GM21619 (cell line): ENCODE measurements around the gene ATG16L2.
"Not testable (repeated sequence)": the region's sequence is repeated elsewhere in the genome, so short reads cannot be mapped to it uniquely, and the experiment has no call there.

Source experiments
- ATAC-seq: cut with Tn5 transposase; IDR thresholded peaks from one replicate; pipeline ENCODE4 v1.9.1; 2021; ENCODE audit not compliant: unreplicated experiment

ATG16L2 gene

DNA sequence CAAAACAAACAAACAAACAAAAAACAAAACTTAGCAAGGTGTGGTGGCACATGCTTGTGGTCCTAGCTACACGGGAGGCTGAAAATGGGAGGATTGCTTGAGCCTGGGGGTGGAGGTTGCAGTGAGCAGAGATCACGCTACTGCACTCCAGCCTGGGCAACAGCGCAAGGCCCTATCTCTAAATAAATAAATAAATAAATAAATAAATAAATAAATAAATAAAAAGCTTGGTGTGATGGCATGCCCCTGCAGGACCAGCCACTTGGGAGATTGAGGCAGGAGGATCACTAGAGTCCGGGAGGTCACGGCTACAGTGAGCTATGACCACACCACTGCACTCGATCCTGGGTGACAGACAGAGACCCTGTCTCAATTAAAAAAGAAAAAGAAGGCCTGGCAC, 11.4 kb upstream of the ATG16L2 start:
- ATAC-seq: no peak

- no peak for ATAC-seq
Observed at GRCh38 chr11:72805216-72805615, 9.0 kb upstream of the ATG16L2 start.

- ATAC-seq: not testable (repeated sequence)
Observed at GRCh38 chr11:72806378-72806777, 7.8 kb upstream of the ATG16L2 start.

DNA sequence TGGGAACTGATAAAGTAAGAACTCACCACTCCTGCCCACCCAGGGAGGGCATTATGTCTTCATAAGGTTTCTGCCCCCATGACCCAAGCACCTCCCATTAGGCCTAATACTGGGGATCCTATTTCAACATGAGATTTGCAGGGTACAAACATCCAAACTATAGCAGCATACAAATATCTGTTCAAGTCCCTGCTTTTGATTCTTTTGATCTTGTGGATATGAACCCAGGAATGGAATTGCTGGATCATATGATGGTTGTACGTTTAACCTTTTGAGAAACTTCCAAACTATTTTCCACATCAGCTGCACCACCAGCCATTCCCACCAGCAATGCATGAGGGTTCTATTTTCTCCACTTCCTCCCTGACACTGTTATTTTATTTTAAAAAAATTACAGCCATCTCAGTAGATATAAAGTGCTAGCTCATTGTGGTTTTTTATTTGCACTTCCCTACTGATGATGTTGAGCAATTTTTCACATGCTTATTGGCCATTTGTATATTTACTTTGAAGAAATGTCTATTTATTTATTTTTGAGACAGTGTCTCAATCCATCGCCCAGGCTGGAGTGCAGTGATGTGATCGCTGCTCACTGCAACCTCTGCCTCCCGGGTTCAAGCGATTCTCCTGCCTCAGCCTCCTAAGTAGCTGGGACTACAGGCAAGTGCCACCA, 7.1 kb upstream of the ATG16L2 start:
- ATAC-seq: no peak

DNA sequence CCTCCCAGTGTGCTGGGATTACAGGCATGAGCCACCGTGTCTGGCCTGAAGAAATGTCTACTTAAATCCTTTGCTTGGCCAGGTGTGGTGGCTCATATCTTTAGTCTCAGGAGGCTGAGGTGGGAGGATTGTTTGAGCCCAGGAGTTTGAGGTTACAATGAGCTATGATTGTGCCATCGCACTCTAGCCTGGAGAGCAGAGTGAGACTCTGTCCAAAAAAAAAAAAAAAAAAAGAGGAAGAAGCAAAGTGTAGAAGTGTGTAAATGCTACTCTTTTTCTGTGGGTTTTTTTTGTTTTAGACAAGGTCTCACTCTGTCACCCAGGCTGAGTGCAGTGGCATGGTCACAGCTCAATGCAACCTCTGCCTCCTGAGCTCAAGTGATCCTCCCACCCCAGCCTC, 6.4 kb upstream of the ATG16L2 start:
- ATAC-seq: no peak

GRCh38 chr11:72808331-72808798, 5.8 kb upstream of the ATG16L2 start:
- no peak for ATAC-seq

DNA sequence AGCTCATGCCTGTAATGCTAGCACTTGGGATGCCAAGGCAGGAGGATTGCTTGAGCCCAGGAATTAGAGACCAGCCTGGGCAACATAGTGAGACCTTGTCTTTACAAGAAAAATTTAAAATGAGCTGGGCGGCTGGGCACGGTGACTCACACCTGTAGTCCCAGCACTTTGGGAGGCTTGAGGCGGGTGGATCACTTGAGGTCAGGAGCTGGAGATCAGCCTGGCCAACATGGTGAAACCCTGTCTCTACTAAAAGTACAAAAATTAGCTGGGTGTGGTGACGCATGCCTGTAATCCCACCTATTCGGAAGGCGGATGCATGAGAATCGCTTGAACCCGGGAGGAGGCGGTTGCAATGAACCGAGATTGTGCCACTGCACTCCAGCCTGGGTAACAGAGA, 2.5 kb upstream of the ATG16L2 start:
- ATAC-seq: not testable (repeated sequence)

GRCh38 chr11:72812604-72812966, 1.6 kb upstream of the ATG16L2 start:
- ATAC-seq: no peak

DNA sequence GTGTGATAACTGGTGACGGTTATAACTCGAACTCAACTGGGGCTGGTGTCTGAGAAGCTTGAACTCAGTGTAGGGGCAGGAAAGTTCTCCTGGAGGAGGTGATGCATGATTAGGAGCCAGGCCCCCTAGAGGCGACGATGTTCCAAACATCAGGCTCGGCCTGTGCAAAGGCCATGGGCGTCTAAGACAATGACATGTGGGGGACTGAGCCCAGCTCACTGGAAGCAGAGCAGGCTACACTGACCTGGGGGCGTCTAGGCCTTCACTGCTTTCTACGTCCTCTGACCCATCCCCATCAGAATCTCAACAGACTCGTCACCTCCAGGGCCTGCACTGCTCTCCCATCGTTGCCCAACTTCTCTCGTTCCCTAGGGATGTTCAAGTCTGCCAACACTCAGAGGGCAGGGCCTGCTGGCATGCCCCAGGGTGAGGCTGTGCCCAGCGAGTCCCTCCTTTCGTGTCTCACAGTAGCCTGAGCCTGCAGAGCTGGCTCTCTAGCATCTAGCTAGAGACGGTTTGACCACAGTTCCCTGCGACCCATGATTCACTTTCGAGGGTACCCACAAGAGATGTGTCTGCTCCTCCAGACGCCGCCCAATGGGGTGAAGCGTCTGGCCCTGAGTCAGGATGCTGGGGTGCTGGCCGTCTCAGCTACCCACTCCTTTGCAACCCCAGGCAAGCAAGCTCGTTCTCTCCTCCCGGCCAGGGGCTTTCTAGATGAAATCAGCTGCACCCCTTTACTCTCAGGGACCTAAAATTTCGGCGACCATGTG, 1.1 kb upstream of the ATG16L2 start:
- no peak for ATAC-seq

DNA sequence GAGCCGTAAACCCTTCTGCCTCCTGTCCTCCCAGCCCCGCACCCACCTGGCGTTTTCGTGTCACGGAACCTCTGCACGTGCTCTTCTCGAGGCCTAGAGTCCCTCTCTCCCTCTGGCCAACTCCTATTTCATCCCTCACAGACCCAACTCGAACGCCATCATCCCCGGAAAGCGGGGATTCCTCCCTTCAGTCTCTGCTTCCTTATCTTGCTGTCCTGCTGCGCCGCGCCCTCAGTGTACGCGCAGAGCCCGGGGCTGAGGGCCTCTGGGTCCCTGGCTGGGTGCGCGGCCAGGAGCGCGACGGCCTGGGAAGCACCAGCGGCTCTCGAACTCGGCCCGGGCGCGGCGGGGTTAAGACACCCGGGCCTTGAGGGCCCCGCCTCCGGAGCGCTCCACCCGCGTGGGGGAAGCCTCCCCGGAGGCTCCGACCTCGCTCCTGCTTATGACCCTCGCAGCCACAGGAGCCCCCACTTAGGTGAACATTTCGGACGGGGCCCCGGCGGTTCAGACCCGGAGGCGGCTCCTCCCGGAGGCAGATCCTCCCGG, 398 bp upstream of the ATG16L2 start:
- ATAC-seq: peak; percentile 51

DNA sequence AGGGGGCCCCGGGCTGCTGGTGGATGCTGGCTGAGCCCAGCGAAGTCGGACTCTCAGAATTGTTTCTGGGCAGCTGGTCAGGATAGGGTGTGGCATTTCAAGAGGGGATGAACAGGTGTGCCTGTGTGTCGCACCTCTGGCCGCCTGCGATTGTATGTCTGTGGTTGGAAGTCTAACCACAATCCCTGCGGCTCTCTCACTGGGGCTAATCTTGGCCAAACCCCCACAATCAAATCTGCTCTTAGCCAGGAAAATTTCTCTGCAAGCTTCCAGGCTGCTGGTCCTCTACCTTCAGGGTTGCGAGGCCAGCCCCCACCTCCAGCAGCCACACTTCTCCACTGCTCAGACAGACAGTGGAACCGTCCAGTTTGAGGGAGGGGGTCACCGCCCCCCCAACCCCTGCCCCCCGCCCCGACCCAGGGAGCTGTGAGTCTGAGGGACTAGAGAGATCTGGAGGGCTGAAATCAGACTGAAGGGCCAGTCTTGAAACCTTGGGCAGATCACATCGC, 953 bp downstream of the ATG16L2 start:
- ATAC-seq: no peak

DNA sequence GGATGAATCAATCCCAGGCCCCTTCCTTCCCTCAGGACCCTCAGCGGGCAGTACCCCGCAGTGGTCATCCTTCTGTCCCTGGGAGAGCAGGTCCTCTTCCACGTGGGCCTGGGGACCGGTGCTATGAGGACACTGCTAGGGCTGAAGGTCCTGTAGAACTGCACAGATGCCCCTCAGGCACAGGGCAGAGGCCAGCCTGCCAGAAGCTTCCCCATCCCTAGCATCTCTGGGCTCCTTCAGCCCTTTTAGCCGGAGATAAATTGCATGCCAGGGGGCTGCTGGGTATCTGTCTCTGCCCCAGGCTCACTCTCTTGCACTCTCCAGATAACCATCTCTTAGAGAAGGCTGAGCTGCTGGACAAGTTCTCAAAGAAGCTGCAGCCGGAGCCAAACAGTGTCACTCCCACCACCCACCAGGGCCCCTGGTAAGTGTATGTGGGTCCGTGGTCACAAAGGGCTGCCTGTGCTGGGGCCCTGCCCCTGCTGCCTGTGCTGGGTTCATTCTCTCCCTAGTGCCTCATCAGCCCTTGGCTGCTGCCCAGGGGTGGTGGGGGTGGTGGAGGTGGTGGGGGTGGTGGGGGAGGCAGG, 2.3 kb downstream of the ATG16L2 start:
- ATAC-seq: no peak

- ATAC-seq: no peak
Observed at GRCh38 chr11:72817966-72818365, 3.8 kb downstream of the ATG16L2 start.

DNA sequence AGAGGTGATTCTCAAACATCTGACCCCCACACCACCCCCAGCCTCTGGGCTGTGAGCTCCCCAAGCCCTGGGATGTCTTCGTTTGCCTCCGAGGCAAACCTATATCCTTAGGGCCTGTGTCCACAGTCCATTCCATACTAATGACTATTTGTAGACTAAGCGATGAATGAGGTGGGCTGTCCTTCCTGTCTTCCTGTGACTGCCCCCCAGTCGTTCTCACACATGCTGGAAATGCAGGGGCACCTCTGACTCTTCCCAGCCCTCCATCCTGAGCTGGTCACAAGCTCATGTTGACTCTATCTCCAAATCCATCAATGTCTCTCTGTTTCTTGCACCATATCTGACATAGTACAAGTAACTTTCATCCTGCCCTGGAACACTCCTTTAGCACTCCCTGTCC, 4.8 kb downstream of the ATG16L2 start:
- no peak for ATAC-seq

GRCh38 chr11:72820439-72821139, 6.4 kb downstream of the ATG16L2 start:
- no peak for ATAC-seq

GRCh38 chr11:72821221-72821919, 7.2 kb downstream of the ATG16L2 start:
- no peak for ATAC-seq

DNA sequence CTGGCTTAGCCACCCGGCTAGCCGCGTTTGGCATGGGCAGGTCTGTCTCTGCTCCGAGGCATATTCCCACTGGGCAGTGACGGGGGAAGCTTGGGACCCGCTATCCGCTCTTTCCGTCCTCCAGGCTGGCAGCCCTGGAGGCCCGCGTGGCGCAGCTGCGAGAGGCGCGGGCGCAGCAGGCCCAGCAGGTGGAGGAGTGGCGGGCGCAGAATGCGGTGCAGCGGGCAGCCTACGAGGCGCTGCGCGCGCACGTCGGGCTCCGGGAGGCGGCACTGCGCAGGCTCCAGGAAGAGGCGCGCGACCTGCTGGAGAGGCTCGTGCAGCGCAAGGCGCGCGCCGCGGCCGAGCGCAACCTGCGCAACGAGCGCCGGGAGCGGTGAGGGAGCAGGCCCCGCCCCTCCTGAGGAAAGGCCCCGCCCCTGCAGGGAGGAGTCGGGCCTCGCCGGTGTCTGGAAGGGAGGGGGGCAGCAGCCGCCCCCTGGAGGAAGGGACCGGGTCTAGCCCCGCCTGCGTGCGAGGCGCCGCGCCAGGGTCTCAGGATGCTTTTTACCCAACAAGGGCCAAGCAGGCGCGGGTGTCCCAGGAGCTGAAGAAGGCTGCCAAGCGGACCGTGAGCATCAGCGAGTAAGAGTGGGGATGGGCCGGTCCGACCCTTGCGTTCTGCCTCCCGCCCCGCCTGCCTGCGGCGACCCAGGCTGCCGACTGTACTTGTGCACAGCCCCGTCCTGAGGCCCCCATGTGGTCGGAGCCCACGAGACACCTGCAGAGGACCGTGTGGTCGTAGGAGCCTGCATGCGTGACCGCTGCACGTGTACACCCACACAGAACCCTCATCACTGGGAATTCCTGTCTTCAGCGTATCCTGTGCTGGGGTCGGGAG, 7.9 kb downstream of the ATG16L2 start:
- no peak for ATAC-seq

- no peak for ATAC-seq
Observed at GRCh38 chr11:72823105-72823804, 9.0 kb downstream of the ATG16L2 start.

GRCh38 chr11:72824020-72824419, 9.8 kb downstream of the ATG16L2 start:
- ATAC-seq: no peak
